ENCODE results near the gene ADARB1. TPM values are rescaled to one million over a fixed set of nuclear protein-coding genes. Genes with fewer than 3 reads are reported as not detected.

Gene ADARB1
- total and polyA plus RNA-seq, 2 experiments from 2014 or later = 4.8 to 14.8 TPM

GRCh38 chr21:45037986-45038385 lies 36.4 kb upstream of the ADARB1 start:
- Histone ChIP-seq H3F3A (replicated peaks; ENCODE audit: low read depth) (no peaks in the 10 kb centered on the region), H3K4me3 (no peak overlapping the region), H3K4me1 (ENCODE audit: insufficient read depth) (no peaks in the 10 kb centered on the region), H2AFZ (no peak overlapping the region), H3K36me3 (ENCODE audit: insufficient read depth) (no peaks in the 10 kb centered on the region), H3K9me2 (ENCODE audit: insufficient read depth) (no peaks in the 10 kb centered on the region), H4K20me1 (replicated peaks; ENCODE audit: insufficient read depth) (no peaks in the 10 kb centered on the region), H3K79me2 (replicated peaks; ENCODE audit: insufficient read depth) (no peaks in the 10 kb centered on the region), H3K4me2 (no peak overlapping the region), H3K27ac (ENCODE audit: low read depth) (no peak overlapping the region), H3K27me3 (ENCODE audit: insufficient read depth) (no peaks in the 10 kb centered on the region)
- Mint-ChIP-seq H3K4me3 (no peak overlapping the region), H3K9me3 (peaks cover 8% of the 10 kb centered on the region), H3K36me3 (ENCODE audit: low read depth) (peaks cover 3% of the 10 kb centered on the region; the same call in 1 of the 3 replicates), H3K27ac (no peak overlapping the region), H3K4me1 (peaks cover 7% of the 10 kb centered on the region; the same call in 2 of the 3 replicates), H3K27me3 (ENCODE audit: insufficient read depth, low read depth, poor library complexity) (no peaks in the 10 kb centered on the region)
- no peak for ATAC-seq
- TF ChIP-seq POLR2AphosphoS5 (IDR thresholded peaks at IDR 0.05; ENCODE audit: low read depth) (no peak), EZH2phosphoT487 (IDR thresholded peaks at IDR 0.05; ENCODE audit: unreplicated experiment) (no peak), ZNF331 (CRISPR knock-in tag; IDR thresholded peaks at IDR 0.05; ENCODE audit: low read depth) (no peak), NANOG (IDR thresholded peaks at IDR 0.05; ENCODE audit: borderline replicate concordance) (no peak), CREB1 (CRISPR knock-in tag; IDR thresholded peaks at IDR 0.05; ENCODE audit: low read depth) (no peak), CTCF (conservative IDR thresholded peaks at IDR 0.05; ENCODE audit: low read depth in 2 of 2) (no peak), EZH2 (IDR thresholded peaks at IDR 0.05; ENCODE audit: low read depth, unreplicated experiment) (no peak), STAT1 (IDR thresholded peaks at IDR 0.05; ENCODE audit: unreplicated experiment) (no peak), ZNF114 (CRISPR knock-in tag; IDR thresholded peaks at IDR 0.05) (no peak), ETS1 (IDR thresholded peaks at IDR 0.05) (no peak), ZNF462 (CRISPR knock-in tag; IDR thresholded peaks at IDR 0.05) (no peak), JUNB (IDR thresholded peaks at IDR 0.05; ENCODE audit: unreplicated experiment) (no peak), REST (IDR thresholded peaks at IDR 0.05; ENCODE audit: unreplicated experiment) (no peak)
- no peak for DNase-seq (ENCODE audit: low spot score)
